Embryonic facial prominence (tissue), 1 donor: Measurements from ENCODE around the gene SELENON.

ENCODE experiments used
- DNase-seq: peaks from one replicate; pipeline ENCODE4 v3.0.0-alpha.2; 2016; ENCODE audit errors: extremely low spot score

Gene SELENON, protein sequence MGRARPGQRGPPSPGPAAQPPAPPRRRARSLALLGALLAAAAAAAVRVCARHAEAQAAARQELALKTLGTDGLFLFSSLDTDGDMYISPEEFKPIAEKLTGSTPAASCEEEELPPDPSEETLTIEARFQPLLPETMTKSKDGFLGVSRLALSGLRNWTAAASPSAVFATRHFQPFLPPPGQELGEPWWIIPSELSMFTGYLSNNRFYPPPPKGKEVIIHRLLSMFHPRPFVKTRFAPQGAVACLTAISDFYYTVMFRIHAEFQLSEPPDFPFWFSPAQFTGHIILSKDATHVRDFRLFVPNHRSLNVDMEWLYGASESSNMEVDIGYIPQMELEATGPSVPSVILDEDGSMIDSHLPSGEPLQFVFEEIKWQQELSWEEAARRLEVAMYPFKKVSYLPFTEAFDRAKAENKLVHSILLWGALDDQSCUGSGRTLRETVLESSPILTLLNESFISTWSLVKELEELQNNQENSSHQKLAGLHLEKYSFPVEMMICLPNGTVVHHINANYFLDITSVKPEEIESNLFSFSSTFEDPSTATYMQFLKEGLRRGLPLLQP

GRCh38 chr1:25799935-25800702 is at the start of gene SELENON:
SELENON (plus strand) TSS chr1:25800193; CDS start chr1:25800231, 38 bp downstream.
- no peak for DNase-seq

GRCh38 chr1:25750923-25751605 is 48.9 kb upstream of the SELENON start:
- DNase-seq: no peak

DNA sequence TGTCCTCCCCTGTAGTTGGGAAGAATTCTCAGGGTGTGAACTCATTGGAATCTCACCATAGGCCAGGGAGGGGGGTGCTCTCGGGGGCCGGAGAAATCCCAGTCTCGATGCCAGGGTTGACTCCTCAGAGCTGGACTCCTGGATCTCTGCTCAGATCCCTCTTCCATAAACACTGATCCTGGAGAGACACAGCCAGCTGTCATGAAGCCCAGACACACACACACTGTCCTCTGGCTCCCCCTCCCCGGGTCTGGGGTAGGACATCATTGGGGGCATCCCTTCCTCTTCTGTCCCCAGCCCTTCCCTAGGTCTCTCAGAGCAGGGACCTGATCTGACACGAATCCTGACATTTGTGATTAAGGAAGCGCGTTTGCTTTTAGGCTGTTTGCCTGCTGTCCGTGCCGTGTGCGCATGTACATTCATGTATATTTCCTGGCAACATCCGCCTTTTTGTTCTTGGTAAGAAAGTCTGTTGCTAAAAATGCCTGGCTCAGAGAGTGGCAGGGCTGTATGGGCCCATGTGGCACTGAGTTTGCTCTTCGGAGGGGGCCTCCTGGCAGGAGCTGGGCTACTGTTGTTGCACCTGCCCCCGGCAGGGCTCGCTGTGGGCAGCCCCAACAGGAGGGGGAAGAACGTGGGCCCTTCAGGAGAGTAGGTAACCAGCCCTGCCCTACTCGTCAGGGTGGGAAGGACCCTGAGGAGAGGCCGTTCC is 45.4 kb upstream of the SELENON start:
- DNase-seq: no peak

- no peak for DNase-seq
Observed at GRCh38 chr1:25755475-25756125, 44.4 kb upstream of the SELENON start.

- DNase-seq: no peak
Observed at GRCh38 chr1:25756215-25756614, 43.8 kb upstream of the SELENON start.

DNA sequence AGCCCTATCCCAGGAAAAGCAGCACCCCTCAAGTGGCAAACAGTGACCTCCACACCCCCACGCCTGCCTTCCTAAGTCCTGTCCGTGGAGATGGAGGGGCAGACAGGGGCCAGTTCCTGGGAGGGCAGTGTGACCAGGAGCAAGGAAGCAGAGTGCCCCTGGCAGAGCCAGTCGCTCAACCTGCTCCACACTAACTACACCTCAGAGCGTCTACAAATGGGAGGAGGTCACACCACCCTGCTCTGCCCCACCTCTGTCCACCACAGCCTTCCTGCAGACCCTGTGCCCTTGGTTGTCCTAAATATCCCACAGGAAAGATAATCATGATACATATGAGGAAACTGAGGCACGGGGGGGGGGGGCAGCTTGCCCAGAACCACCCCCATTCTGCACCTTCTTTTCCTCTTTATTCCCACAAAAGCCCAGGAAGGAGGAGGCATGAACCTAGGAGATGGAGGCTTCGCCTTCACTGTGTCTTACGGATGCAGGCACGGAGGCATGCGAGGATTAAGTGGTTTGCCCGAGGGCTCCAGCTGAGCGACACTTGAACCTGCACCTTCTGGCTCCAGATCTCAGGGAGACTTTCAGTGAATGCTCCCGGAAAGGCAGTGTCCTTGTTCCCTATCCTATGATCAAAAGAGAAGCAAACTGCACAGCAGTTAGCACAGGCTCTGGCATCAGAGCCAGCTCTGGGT is 42.7 kb upstream of the SELENON start:
- DNase-seq: no peak

DNA sequence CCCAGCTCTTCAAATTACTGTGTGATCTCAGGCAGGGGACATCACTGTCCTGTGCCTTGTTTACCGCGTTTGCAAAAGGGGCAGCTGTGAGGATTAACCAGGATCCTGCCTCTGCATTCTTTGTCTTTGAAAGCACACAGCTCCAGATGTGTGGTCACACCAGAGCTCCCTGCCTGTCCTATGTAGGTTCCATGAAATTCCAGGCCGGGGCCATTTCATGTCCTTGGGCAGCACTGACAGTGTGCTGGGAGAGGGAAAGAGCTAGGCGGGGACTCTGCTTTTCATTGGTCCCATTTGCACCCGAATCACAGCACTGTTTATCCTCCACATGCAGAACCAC is 42.2 kb upstream of the SELENON start:
- DNase-seq: no peak

DNA sequence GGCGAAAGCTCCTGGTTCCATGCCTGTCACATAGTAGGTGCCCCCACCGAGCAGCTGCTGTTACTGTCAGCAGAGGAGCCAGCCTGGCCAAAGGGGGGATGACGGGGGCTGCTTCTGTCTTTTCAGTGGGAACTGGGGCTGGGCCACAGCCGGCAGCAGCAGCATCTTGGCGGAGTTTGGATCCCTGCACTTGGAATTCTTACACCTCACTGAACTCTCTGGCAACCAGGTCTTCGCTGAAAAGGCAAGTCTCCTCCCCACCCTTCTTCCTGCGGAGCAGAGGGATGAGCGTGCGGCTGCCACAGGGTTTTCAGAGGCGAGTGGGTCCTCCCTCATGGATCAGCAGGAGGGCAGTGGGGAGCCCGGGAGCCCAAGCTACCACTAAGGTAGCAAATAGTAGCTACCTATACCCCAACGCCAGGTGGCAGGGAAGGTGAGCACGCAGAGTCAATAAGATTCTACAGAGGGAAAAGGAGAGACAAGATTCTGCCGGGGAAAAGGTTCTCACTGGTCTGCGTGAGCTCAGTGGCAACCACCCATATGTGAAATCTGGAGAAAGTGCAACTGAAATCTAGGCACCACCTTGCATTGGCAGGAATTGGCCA is 41.4 kb upstream of the SELENON start:
- DNase-seq: no peak

GRCh38 chr1:25760122-25760719 is 39.8 kb upstream of the SELENON start:
- DNase-seq: no peak

GRCh38 chr1:25760871-25761270 is 39.1 kb upstream of the SELENON start:
- DNase-seq: no peak

DNA sequence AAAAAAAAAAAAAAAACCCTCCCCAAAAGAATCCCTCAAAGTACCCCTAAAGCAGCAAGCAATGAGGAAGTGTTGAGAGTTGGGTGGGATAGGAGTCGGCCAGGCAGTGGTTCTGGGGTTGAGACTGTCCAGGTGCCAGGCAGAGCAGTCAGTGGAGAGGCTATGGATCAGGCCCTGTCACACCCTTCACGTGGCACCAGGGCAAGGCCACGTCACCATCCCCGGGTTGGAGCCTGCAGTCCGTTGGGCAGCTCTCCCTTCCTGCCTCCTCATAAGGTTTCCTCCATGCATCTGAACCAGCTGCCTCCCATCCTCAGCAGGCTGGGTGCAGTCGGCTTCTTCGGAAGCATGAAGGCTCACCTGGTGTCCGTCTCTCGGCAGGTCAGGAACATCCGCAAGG is 36.5 kb upstream of the SELENON start:
- no peak for DNase-seq

- no peak for DNase-seq
Observed at GRCh38 chr1:25765136-25765922, 34.7 kb upstream of the SELENON start.

- DNase-seq: no peak
Observed at GRCh38 chr1:25765923-25766589, 33.9 kb upstream of the SELENON start.

DNA sequence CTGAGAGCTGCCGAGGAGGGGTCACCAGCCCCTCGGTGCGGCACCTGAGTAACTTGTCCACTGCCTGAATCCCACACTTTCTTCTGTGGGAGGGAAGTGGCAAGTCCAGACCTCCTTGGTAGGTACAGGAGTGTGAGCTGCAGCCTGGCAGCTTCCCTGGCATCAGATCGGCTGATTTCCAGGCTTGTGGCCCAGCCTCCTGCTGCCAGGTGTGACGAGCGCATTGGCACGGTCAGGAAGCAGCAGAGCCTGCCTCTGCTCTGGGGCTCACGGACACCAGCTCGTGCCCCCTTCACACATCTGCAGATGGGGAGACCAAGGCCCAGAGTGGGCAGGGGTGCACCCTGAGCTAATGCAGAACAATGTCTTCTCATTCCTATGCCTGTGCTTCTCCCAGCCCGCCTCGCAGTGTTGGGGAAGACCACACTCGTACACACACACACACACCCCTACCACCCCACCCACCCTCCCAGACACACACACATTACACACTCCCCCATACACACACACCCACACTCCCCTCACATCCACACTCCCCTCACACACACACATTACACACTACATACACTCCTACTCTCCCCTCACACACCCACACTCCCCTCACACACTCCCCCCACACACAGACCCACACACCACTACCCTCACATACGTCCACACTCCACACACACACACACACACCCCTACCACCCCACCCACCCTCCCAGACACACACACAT is 33.1 kb upstream of the SELENON start:
- no peak for DNase-seq

GRCh38 chr1:25767437-25767770 is 32.6 kb upstream of the SELENON start:
- no peak for DNase-seq

DNA sequence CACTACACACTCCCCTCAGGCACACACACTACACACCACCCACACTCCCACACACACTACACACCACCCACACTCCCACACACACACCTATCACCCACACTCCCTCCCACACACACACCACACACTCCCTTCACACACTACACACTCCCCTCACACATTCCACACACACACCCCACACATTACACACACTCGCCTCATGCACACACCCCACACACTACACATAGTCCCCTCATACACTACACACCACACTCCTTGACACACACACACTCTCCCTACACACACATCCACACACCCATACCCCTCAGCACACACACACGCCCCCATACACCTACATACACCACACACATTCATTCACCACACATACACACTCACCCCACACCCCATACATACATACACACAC is 31.0 kb upstream of the SELENON start:
- DNase-seq: no peak

GRCh38 chr1:25769625-25770383 is 30.2 kb upstream of the SELENON start:
- no peak for DNase-seq
